ENCODE results near the gene SMOC2. TPM values are rescaled to one million over a fixed set of nuclear protein-coding genes. Genes with fewer than 3 reads are reported as not detected.

SMOC2 gene
- total and polyA plus RNA-seq, 2 of the 4 experiments (the other 2 are of a cell fraction): not detected

DNA sequence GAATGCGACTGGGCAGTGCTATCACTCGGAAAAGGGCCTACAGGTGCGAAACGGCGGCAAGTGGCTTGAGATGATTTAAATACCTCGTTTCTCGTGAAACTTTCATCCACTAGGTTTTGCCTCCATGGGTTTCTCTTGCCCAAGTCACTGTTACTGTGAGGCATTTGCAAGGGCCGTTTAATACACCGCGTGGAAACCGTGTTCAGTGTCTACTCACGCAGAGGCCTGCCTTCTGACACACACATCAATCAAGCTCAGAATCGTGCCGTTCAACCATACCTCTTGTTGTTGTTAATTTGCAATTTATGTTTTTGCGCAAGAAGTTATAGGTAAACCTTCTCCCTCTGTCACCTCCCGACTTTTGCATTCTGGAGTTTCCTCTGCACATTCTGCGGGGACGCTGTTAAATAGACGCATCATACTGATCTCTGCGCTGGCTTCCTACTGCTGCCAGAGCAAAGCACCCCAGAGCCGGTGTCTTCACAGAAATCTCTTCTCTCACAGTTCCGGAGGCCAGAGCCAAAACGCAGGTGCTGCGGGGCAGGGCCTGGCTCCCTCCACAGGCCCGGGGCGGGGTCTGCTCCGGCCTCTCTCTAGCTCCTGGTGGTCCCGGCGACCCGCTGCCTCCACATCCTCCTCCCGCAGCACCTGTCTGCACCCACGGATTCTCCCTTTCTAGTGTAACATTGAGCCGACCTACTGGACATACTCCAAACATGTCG, 251.4 kb downstream of the SMOC2 start:
- Histone ChIP-seq H4K20me1 (ENCODE audit: insufficient read depth, low read length) (no peaks in the 10 kb centered on the region), H3K79me1 (ENCODE audit: low read depth in 1 of 2, low read length in 2 of 2) (no peaks in the 10 kb centered on the region), H3K56ac (ENCODE audit: extremely low read depth, insufficient read depth, low read length) (no peak overlapping the region), H4K5ac (ENCODE audit: low read depth, low read length) (no peak overlapping the region), H3K27ac (ENCODE audit: insufficient read depth, low read length) (no peak overlapping the region), H3K36me3 (ENCODE audit: control insufficient read depth, insufficient read depth, low read length) (no peaks in the 10 kb centered on the region), H3K9ac (ENCODE audit: low read depth, low read length) (no peak overlapping the region), H3K9me3 (ENCODE audit: control insufficient read depth, insufficient read depth, low read length) (peaks cover 29% of the 10 kb centered on the region), H2AK9ac (replicated peaks; ENCODE audit: low read depth, low read length, poor library complexity) (no peak overlapping the region), H3K4ac (ENCODE audit: low read depth, low read length) (no peak overlapping the region), H3K18ac (ENCODE audit: low read depth, low read length) (no peak overlapping the region), H2BK15ac (ENCODE audit: low read depth, low read length) (no peak overlapping the region), H4K8ac (ENCODE audit: low read depth in 2 of 2, low read length in 2 of 2) (no peak overlapping the region), H2BK120ac (ENCODE audit: low read depth, low read length) (no peak overlapping the region), H3K14ac (replicated peaks; ENCODE audit: low read depth, low read length) (no peak overlapping the region), H3K23ac (ENCODE audit: low read depth, low read length) (no peak overlapping the region), H4K91ac (ENCODE audit: insufficient read depth, low read depth, low read length) (no peak overlapping the region), H2BK5ac (ENCODE audit: low read depth, low read length, poor library complexity, severe bottlenecking) (no peak overlapping the region), H3K27me3 (ENCODE audit: control insufficient read depth, insufficient read depth, low read length) (no peaks in the 10 kb centered on the region), H3K4me3 (ENCODE audit: insufficient read depth, low read depth, low read length) (no peak overlapping the region), H2AFZ (replicated peaks; ENCODE audit: low read length, poor library complexity) (no peak overlapping the region), H2BK20ac (ENCODE audit: low read depth, low read length) (no peak overlapping the region), H3K9me1 (ENCODE audit: insufficient read depth, low read length) (no peaks in the 10 kb centered on the region), H3K4me2 (ENCODE audit: low read depth, low read length) (no peak overlapping the region), H3K4me1 (ENCODE audit: control insufficient read depth, insufficient read depth, low read length) (no peaks in the 10 kb centered on the region), H2AK5ac (ENCODE audit: low read depth, low read length) (no peak overlapping the region)
- intact Hi-C loops (cut with micrococcal nuclease) (no loop called here), in situ Hi-C loops (cut with MboI; ENCODE audit: low sequenced_read_pairs) (no loop called here), dilution Hi-C loops (cut with HindIII; ENCODE audit: low sequenced_read_pairs, unreplicated experiment) (no loop called here)
- BruUV-seq (replicated peaks): no TSS peak
- WGBS, 2 experiments (ENCODE audit: extremely low coverage in 2 of 2, insufficient read length in 1 of 2): 84% methylated on average over 8 of the region's 34 CpGs; no CpG with 5 or more reads in 1 of the 2 experiments
- ATAC-seq (ENCODE audit: low read depth): no peak
- ChIA-PET CTCF (no interaction called here), POLR2A (ENCODE audit: unreplicated experiment) (no interaction called here)
- no peak for TF ChIP-seq BHLHE40 (IDR thresholded peaks at IDR 0.05; ENCODE audit: low read depth, low read length)
- TF ChIP-seq MAZ (IDR thresholded peaks at IDR 0.05; ENCODE audit: borderline replicate concordance, low read depth, low read length): no peak
- TF ChIP-seq, protein P1, sequence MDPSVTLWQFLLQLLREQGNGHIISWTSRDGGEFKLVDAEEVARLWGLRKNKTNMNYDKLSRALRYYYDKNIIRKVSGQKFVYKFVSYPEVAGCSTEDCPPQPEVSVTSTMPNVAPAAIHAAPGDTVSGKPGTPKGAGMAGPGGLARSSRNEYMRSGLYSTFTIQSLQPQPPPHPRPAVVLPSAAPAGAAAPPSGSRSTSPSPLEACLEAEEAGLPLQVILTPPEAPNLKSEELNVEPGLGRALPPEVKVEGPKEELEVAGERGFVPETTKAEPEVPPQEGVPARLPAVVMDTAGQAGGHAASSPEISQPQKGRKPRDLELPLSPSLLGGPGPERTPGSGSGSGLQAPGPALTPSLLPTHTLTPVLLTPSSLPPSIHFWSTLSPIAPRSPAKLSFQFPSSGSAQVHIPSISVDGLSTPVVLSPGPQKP (IDR thresholded peaks at IDR 0.05; ENCODE audit: borderline replicate concordance, low read depth, low read length): no peak
- no peak for TF ChIP-seq CHD1 (IDR thresholded peaks at IDR 0.05; ENCODE audit: low read depth, low read length)
- no peak for TF ChIP-seq MAFK (IDR thresholded peaks at IDR 0.05; ENCODE audit: low read depth, low read length)
- TF ChIP-seq RAD21 (IDR thresholded peaks at IDR 0.05; ENCODE audit: low read length): no peak
- no peak for TF ChIP-seq FOS (IDR thresholded peaks at IDR 0.05; ENCODE audit: low read depth, low read length)
- no peak for TF ChIP-seq POLR2A (IDR thresholded peaks at IDR 0.05; ENCODE audit: low read depth, low read length)
- TF ChIP-seq MXI1 (IDR thresholded peaks at IDR 0.05; ENCODE audit: borderline replicate concordance, low read depth, low read length): no peak
- TF ChIP-seq SMC3 (IDR thresholded peaks at IDR 0.05; ENCODE audit: low read depth, low read length): no peak
- TF ChIP-seq CEBPB (IDR thresholded peaks at IDR 0.05; ENCODE audit: low read depth, low read length): no peak
- TF ChIP-seq, protein P2, sequence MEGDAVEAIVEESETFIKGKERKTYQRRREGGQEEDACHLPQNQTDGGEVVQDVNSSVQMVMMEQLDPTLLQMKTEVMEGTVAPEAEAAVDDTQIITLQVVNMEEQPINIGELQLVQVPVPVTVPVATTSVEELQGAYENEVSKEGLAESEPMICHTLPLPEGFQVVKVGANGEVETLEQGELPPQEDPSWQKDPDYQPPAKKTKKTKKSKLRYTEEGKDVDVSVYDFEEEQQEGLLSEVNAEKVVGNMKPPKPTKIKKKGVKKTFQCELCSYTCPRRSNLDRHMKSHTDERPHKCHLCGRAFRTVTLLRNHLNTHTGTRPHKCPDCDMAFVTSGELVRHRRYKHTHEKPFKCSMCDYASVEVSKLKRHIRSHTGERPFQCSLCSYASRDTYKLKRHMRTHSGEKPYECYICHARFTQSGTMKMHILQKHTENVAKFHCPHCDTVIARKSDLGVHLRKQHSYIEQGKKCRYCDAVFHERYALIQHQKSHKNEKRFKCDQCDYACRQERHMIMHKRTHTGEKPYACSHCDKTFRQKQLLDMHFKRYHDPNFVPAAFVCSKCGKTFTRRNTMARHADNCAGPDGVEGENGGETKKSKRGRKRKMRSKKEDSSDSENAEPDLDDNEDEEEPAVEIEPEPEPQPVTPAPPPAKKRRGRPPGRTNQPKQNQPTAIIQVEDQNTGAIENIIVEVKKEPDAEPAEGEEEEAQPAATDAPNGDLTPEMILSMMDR (conservative IDR thresholded peaks at IDR 0.05; ENCODE audit: low read depth, low read length): no peak
- TF ChIP-seq RCOR1 (IDR thresholded peaks at IDR 0.05; ENCODE audit: insufficient replicate concordance, low read length): no peak
- TF ChIP-seq NFE2L2 (IDR thresholded peaks at IDR 0.05; ENCODE audit: low read depth, low read length): no peak
- TF ChIP-seq USF2 (IDR thresholded peaks at IDR 0.05; ENCODE audit: low read depth, low read length): no peak
- no peak for TF ChIP-seq RFX5 (IDR thresholded peaks at IDR 0.05; ENCODE audit: low read depth, low read length)
- DNase-seq: no peak

Data from IMR-90 (cell line).